ENCODE data around the gene PPP1R14B. TPM values are rescaled to one million over a fixed set of nuclear protein-coding genes. Genes with fewer than 3 reads are reported as not detected.

Gene PPP1R14B
- total and polyA plus RNA-seq, 2 donors (not counting 3 experiments of a cell fraction or from before 2014, with no cell fraction given), result 308 to 431 TPM

DNA sequence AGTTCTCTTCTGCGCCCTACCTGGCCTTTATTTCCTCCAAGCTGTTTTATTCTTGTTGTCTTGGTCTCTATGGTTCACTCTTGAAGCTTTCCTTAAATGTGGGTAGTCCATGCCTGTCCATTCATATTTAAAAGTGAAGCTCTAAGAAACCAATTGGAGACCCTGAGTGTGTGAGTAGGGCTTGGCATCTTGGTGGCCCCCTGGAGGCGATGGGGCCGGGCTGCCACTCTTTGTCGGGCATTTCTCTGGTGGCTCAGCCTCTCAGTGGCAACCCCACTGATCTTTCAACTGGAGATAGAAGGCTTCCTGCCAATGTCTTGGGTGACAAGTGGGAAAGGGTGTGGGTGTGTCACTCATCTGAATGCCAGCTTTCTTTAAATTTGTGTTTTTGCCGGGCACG lies 29.9 kb downstream of the PPP1R14B start:
- ChIA-PET CTCF (interaction anchor here (0.5 to 4.6 kb wide), 4 partner anchors 11 to 84 kb away, joined by 3 to 40 read pairs (median 3); partner anchors contain the start of gene FERMT3), POLR2A (no interaction called here)
- intact Hi-C loops (cut with micrococcal nuclease) (no loop called here), dilution Hi-C loops (cut with MboI; ENCODE audit: extremely low pct_ligation_motif_present, low sequenced_read_pairs) (no loop called here)
- H3K4me1 ChIP-seq (ENCODE audit: control insufficient read depth, extremely low read depth, insufficient read depth, low read length), result no peaks in the 10 kb centered on the region
- no peaks in the 10 kb centered on the region for H3K9me1 ChIP-seq (replicated peaks; ENCODE audit: control insufficient read depth, extremely low read depth, insufficient read depth, low read length)
- H3K27me3 ChIP-seq (ENCODE audit: control insufficient read depth in 2 of 2, insufficient read depth in 2 of 2, low read length in 2 of 2), result no peaks in the 10 kb centered on the region
- FAIRE-seq (no peak), DNase-seq (ENCODE audit: low read depth, low spot score) (no peak)
- H3K9ac ChIP-seq (replicated peaks; ENCODE audit: extremely low read depth, insufficient read depth, low read length), result no peak overlapping the region
- no peak overlapping the region for H3K4me3 ChIP-seq (replicated peaks in 1 of 3; ENCODE audit: insufficient read depth in 1 of 3, low read depth in 1 of 3, low read length in 3 of 3)
- H2AFZ ChIP-seq (ENCODE audit: low read depth, low read length), result no peak overlapping the region
- H3K36me3 ChIP-seq (ENCODE audit: control insufficient read depth in 2 of 2, extremely low read depth in 1 of 2, insufficient read depth in 2 of 2, low read length in 2 of 2), result peaks cover 0 to 3% of the 10 kb centered on the region in 2 experiments
- TF ChIP-seq MAX (IDR thresholded peaks at IDR 0.05; ENCODE audit: insufficient read depth, insufficient read length), result no peak
- TF ChIP-seq, protein P1, sequence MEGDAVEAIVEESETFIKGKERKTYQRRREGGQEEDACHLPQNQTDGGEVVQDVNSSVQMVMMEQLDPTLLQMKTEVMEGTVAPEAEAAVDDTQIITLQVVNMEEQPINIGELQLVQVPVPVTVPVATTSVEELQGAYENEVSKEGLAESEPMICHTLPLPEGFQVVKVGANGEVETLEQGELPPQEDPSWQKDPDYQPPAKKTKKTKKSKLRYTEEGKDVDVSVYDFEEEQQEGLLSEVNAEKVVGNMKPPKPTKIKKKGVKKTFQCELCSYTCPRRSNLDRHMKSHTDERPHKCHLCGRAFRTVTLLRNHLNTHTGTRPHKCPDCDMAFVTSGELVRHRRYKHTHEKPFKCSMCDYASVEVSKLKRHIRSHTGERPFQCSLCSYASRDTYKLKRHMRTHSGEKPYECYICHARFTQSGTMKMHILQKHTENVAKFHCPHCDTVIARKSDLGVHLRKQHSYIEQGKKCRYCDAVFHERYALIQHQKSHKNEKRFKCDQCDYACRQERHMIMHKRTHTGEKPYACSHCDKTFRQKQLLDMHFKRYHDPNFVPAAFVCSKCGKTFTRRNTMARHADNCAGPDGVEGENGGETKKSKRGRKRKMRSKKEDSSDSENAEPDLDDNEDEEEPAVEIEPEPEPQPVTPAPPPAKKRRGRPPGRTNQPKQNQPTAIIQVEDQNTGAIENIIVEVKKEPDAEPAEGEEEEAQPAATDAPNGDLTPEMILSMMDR (IDR thresholded peaks at IDR 0.05; ENCODE audit: extremely low read depth in 1 of 2, insufficient read depth in 1 of 2, low read depth in 1 of 2, low read length in 2 of 2), result no peak
- TF ChIP-seq EZH2 (IDR thresholded peaks at IDR 0.05; ENCODE audit: borderline replicate concordance, low read depth, low read length, severe bottlenecking), result no peak
- TF ChIP-seq FOS (IDR thresholded peaks at IDR 0.05; ENCODE audit: borderline replicate concordance, insufficient read depth, low read length), result no peak
- TF ChIP-seq JUN (IDR thresholded peaks at IDR 0.05; ENCODE audit: borderline replicate concordance, insufficient read depth, insufficient read length, low read depth), result no peak
- no peak for TF ChIP-seq GATA2 (IDR thresholded peaks at IDR 0.05; ENCODE audit: insufficient read depth, insufficient read length, low read depth, low read length)
- H3K9me3 ChIP-seq (replicated peaks; ENCODE audit: control insufficient read depth, insufficient read depth, low read length), result no peaks in the 10 kb centered on the region
- no peak overlapping the region for H3K27ac ChIP-seq (ENCODE audit: insufficient read depth, low read depth, low read length)
- H3K79me2 ChIP-seq (ENCODE audit: control insufficient read depth, insufficient read depth, low read length), result no peaks in the 10 kb centered on the region
- BruUV-seq (replicated peaks), result no TSS peak
- no peaks in the 10 kb centered on the region for H4K20me1 ChIP-seq (replicated peaks; ENCODE audit: control insufficient read depth, extremely low read depth, insufficient read depth, low read length)
- no peak overlapping the region for H3K4me2 ChIP-seq (ENCODE audit: insufficient read depth, low read length)
